NCI-H82 treated with DMSO at 0.1 percent for 48 hours (cell line): ENCODE data around the gene GLB1L2.

Experiments
- DNase-seq: peaks from one replicate; lab custom pipeline; 2025; ENCODE audit not compliant: unreplicated experiment; lab: John Stamatoyannopoulos, UW

Gene GLB1L2

DNA sequence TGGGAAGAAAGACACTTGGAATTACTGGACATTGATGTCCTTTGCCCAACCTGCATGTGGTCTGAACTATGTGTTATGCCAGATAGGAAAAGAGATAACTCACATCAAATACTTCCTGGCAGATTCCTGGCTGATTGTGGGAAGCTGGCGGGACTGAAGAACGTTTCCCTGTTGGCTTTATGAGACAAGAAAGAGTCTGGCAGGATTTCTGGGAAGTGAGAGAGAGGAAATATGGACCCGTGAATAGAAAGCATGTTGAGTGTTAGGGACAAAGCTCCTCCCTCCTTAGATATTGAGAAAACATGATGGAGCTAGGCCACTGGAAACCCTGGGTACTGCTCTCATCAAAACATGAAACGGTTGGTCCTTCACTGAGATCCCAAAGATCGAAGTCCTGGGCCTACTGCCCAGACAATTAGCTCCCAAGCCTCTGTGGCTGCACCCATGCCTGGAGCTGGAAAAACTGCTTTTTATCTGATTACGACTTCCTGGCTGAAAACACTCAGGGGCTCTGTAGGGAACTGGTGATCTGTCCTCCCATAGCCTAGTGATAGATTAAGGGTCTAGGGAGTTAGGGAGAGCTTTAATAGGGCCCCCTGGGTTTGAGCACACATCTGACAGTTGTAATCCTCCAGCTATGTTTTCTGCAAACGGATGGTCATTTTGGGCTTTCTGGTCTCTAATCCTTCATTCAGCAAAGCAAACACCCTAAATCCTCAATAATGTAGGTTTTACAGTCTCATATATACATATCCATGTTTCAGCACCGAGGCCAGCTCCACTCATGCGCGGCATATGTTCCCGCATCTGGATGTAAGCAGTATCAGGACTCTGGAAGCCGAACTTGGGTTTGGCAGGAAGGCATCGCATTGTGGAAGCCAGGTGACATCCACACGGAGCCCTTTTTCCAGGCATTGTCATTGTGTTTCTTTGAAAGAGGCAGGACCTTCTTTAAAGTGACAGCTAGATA, 86.4 kb downstream of the GLB1L2 start:
- DNase-seq = no peak

GRCh38 chr11:134423106-134423505, 91.3 kb downstream of the GLB1L2 start:
- no peak for DNase-seq

- DNase-seq = no peak
Measured at GRCh38 chr11:134425413-134425812, 93.6 kb downstream of the GLB1L2 start.
